GM12872 (cell line): ENCODE data around the gene FOXL3.

Source experiments
- TF ChIP-seq, protein P1 (sequence below): IDR thresholded peaks from 3 replicates; pipeline ENCODE4 v1.5.1; 2011; ENCODE audit warnings: low read depth, mild to moderate bottlenecking, low read length, moderate library complexity; ENCODE audit not compliant: insufficient read depth

The FOXL3 gene

DNA sequence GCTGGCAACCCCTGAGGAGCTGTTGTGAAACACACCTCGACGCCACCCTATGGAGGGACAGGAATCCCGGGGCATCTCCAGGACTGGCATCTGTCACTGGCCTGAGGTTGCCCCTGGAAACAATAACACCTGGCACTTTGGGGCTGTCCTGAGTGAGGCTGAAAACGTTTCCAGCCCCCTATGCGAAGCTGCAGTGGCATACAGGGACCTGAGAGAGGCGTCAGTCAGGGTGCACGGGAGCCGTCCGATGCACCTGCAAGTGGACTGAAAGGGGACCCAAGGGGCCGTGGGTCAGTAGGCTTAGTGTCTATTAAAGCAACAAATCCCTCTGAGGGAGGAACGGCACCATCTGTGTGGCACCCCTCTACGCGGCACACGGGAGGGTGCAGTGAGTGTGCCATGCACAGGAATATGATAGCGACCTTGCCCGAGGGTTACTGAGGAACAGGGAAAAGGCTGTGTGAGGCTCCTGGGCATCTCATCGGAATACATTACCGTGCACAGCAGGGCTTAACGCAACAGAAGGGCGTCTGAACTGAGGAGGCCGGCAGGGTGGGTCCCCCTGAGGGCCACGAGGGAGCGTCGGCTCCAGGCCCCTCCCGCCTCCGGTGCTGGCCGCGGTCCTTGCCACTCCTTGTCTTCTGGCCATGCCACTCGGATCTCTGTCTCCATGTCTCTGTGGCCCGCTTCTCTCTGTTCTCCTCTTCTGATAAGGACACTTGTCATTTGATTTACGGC lies 50.4 kb downstream of the FOXL3 start:
- TF ChIP-seq, protein P1, sequence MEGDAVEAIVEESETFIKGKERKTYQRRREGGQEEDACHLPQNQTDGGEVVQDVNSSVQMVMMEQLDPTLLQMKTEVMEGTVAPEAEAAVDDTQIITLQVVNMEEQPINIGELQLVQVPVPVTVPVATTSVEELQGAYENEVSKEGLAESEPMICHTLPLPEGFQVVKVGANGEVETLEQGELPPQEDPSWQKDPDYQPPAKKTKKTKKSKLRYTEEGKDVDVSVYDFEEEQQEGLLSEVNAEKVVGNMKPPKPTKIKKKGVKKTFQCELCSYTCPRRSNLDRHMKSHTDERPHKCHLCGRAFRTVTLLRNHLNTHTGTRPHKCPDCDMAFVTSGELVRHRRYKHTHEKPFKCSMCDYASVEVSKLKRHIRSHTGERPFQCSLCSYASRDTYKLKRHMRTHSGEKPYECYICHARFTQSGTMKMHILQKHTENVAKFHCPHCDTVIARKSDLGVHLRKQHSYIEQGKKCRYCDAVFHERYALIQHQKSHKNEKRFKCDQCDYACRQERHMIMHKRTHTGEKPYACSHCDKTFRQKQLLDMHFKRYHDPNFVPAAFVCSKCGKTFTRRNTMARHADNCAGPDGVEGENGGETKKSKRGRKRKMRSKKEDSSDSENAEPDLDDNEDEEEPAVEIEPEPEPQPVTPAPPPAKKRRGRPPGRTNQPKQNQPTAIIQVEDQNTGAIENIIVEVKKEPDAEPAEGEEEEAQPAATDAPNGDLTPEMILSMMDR, result no peak
